NT2/D1 (cell line): ENCODE results near the gene HSPA1B.
"Not testable (repeated sequence)": the region's sequence is repeated elsewhere in the genome, so short reads cannot be mapped to it uniquely, and the experiment has no call there.

Source experiments
- SUZ12 ChIP-seq: IDR thresholded peaks from 2 replicates; pipeline ENCODE4 v1.6.1; 2011; ENCODE audit not compliant: insufficient read length, insufficient read depth; ENCODE audit errors: extremely low read depth
- YY1 ChIP-seq: IDR thresholded peaks from 2 replicates; pipeline ENCODE4 v1.6.1; 2011; ENCODE audit not compliant: insufficient read length, insufficient read depth
- ZNF274 ChIP-seq: IDR thresholded peaks from 2 replicates; pipeline ENCODE4 v1.6.1; 2011; ENCODE audit warnings: mild to moderate bottlenecking, low read depth, low read length

GRCh38 chr6:31868658-31868971 lies 41.1 kb downstream of the HSPA1B start:
- TF ChIP-seq ZNF274, YY1, SUZ12: not testable (repeated sequence)
